GM18508 (cell line): ENCODE measurements around the gene PRKCA.

Source experiments
- ATAC-seq: cut with Tn5 transposase; IDR thresholded peaks from one replicate; pipeline ENCODE4 v1.9.1; 2021; ENCODE audit warnings: moderate number of reproducible peaks; ENCODE audit not compliant: insufficient read depth, unreplicated experiment

PRKCA gene

GRCh38 chr17:66791347-66791746, 488.9 kb downstream of the PRKCA start:
- no peak for ATAC-seq

- ATAC-seq = no peak
Measured at GRCh38 chr17:66793814-66794213, 491.4 kb downstream of the PRKCA start.

- ATAC-seq = no peak
Measured at GRCh38 chr17:66795486-66795885, 493.1 kb downstream of the PRKCA start.

- ATAC-seq = no peak
Measured at GRCh38 chr17:66799849-66800537, 497.6 kb downstream of the PRKCA start.

GRCh38 chr17:66803474-66803951, 501.1 kb downstream of the PRKCA start:
- no peak for ATAC-seq

- ATAC-seq = no peak
Measured at GRCh38 chr17:66805567-66805966, 503.2 kb downstream of the PRKCA start.

- no peak for ATAC-seq
Measured at GRCh38 chr17:66807182-66807581, 504.8 kb downstream of the PRKCA start.

- ATAC-seq = no peak
Measured at GRCh38 chr17:66809408-66809807, 507.0 kb downstream of the PRKCA start.

- no peak for ATAC-seq
Measured at GRCh38 chr17:66810951-66811682, 508.7 kb downstream of the PRKCA start.

GRCh38 chr17:66811683-66812054, 509.3 kb downstream of the PRKCA start:
- no peak for ATAC-seq

GRCh38 chr17:66812571-66812970, 510.2 kb downstream of the PRKCA start:
- no peak for ATAC-seq

GRCh38 chr17:66813296-66813695, 510.9 kb downstream of the PRKCA start:
- no peak for ATAC-seq

- no peak for ATAC-seq
Measured at GRCh38 chr17:66814026-66814425, 511.6 kb downstream of the PRKCA start.

- ATAC-seq = no peak
Measured at GRCh38 chr17:66814570-66814969, 512.2 kb downstream of the PRKCA start.

- no peak for ATAC-seq
Measured at GRCh38 chr17:66817750-66818149, 515.3 kb downstream of the PRKCA start.

GRCh38 chr17:66819466-66819865, 517.1 kb downstream of the PRKCA start:
- ATAC-seq = no peak

- ATAC-seq = no peak
Measured at GRCh38 chr17:66822009-66822408, 519.6 kb downstream of the PRKCA start.

GRCh38 chr17:66826856-66827255, 524.4 kb downstream of the PRKCA start:
- no peak for ATAC-seq

GRCh38 chr17:66829386-66829864, 527.0 kb downstream of the PRKCA start:
- ATAC-seq = no peak

- no peak for ATAC-seq
Measured at GRCh38 chr17:66829883-66830282, 527.5 kb downstream of the PRKCA start.

GRCh38 chr17:66830451-66830850, 528.0 kb downstream of the PRKCA start:
- no peak for ATAC-seq
